ENCODE data around the gene FMOD.

- TF ChIP-seq CTCF (IDR thresholded peaks at IDR 0.05): no peak
- no peak for TF ChIP-seq POLR2A (IDR thresholded peaks at IDR 0.05)
- no peak for TF ChIP-seq EP300 (IDR thresholded peaks at IDR 0.05)
These were observed 23.1 kb upstream of the FMOD start for GRCh38 chr1:203373991-203374390.
